Thyroid gland (tissue), 4 donors: ENCODE results near the gene ALKBH5. TPM values are rescaled to one million over a fixed set of nuclear protein-coding genes. Genes with fewer than 3 reads are reported as not detected.

Experiments
- DNase-seq, 2 donors: peaks; one replicate each; pipeline ENCODE4 v3.0.0-alpha.2; 2019
- H3K27ac ChIP-seq, 3 donors: fragments of 200-600 bp; sonication (generic); 1 replicate in 2 of 3; 2 replicates in 1 of 3; pipeline ENCODE4 v1.5.1; 2016 to 2019; ENCODE audit warnings: mild to moderate bottlenecking in 1 of 3, moderate library complexity in 1 of 3
- H3K27me3 ChIP-seq: fragments of 200-600 bp; sonication (generic); one replicate; pipeline ENCODE4 v1.5.1; 2019
- H3K36me3 ChIP-seq, 2 donors: fragments of 200-600 bp; sonication (generic); one replicate each; pipeline ENCODE4 v1.5.1; 2016 to 2019
- H3K4me1 ChIP-seq, 2 donors: fragments of 200-600 bp; sonication (generic); one replicate each; pipeline ENCODE4 v1.5.1; 2017 to 2019
- H3K4me3 ChIP-seq, 3 donors: fragments of 200-600 bp; sonication (generic); replicated peaks in 1 of 3; 1 replicate in 2 of 3; 2 replicates in 1 of 3; pipeline ENCODE4 v1.5.1; 2016; ENCODE audit warnings: mild to moderate bottlenecking in 1 of 3
- H3K9me3 ChIP-seq: fragments of 200-600 bp; sonication (generic); one replicate; pipeline ENCODE4 v1.5.1; 2017
- CTCF ChIP-seq, 6 experiments: fragments of 200-600 bp in 3 of 6; fragments of 450-650 bp in 3 of 6; sonication (generic) in 3 of 6; IDR thresholded peaks; one replicate each; pipeline ENCODE4 v1.5.1; 2016 to 2019; ENCODE audit warnings: antibody characterized with exemption in 6 of 6, mild to moderate bottlenecking in 2 of 6, inconsistent platforms in 1 of 6, moderate library complexity in 1 of 6
- POLR2A ChIP-seq, 2 donors: fragments of 450-650 bp; IDR thresholded peaks; one replicate each; pipeline ENCODE4 v1.6.1; 2017; ENCODE audit warnings: antibody characterized with exemption in 2 of 2, mild to moderate bottlenecking in 2 of 2, moderate library complexity in 1 of 2
- WGBS, 2 donors: methylation state at CpG; one replicate each; pipeline ENCODE4 v1.1.5; 2017; 5-methylcytosine and 5-hydroxymethylcytosine counted together
- intact Hi-C: fragments of 100-400 bp; cut with DNase I; formaldehyde crosslinking; loops from one replicate; pipeline ENCODE4 v1.15.1; 2023
- total RNA-seq, 4 donors: library from RNA; depleted of rRNA; stranded (reverse); fragments of >200 nt; gene quantifications; one replicate each; pipeline ENCODE4 v1.2.3, GENCODE V29; 2016

Gene ALKBH5
- total RNA-seq, 4 donors from 2014 or later = 123 to 169 (median 159) TPM

DNA sequence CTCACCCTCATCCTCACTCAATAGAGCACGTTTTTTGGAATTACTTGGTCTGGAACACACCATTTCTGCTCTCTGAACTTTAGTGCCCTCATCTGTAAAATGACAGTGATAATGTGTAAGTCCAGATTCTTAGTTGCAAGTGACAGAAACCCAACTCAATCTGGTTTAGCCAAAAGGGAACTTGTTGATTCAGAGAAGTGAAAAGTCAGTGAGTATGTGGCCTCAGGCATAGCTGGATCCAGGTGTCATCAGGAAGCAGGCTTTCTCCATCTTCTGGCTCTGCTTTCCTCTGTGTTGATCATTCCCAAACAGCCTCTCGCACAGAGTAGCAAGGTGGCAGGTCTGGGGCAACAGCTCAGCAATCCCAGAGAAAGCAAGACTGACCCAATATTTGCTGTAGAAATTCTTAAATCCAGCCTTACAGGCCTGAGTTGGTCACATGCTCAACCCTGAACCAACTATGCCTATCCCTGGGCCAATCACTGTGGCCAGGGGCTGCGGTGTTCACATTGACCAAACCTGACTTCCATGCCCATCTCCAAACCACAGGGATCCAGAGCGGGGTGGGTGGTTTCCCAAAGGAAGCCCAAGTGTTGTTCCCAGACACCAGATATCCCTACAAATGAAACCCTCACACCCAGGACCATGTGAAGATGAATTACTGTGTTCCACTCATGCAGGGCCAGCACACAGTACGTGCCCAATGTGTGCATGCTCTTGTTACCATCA lies 23.3 kb upstream of the ALKBH5 start:
- Histone ChIP-seq H3K27ac (no peak overlapping the region), H3K4me3 (no peak overlapping the region), H3K27me3 (no peaks in the 10 kb centered on the region), H3K4me1 (peaks cover 4 to 13% of the 10 kb centered on the region in 2 donors), H3K9me3 (no peaks in the 10 kb centered on the region), H3K36me3 (no peaks in the 10 kb centered on the region)
- 94 to 95% methylated on average over 5 of the region's 5 CpGs for WGBS, 2 donors
- intact Hi-C loops = no loop called here
- DNase-seq = no peak
- TF ChIP-seq CTCF (IDR thresholded peaks at IDR 0.05) (no peak), POLR2A (IDR thresholded peaks at IDR 0.05) (no peak)

- intact Hi-C loops = no loop called here
- peaks cover 4 to 13% of the 10 kb centered on the region in 2 donors for H3K4me1 ChIP-seq
- no peaks in the 10 kb centered on the region for H3K9me3 ChIP-seq
- DNase-seq = no peak
- H3K27me3 ChIP-seq = no peaks in the 10 kb centered on the region
- no peak overlapping the region for H3K4me3 ChIP-seq
- no peaks in the 10 kb centered on the region for H3K36me3 ChIP-seq
- WGBS, 2 donors = 76 to 79% methylated on average over 12 of the region's 12 CpGs
- TF ChIP-seq CTCF (IDR thresholded peaks at IDR 0.05) (no peak), POLR2A (IDR thresholded peaks at IDR 0.05) (no peak)
- H3K27ac ChIP-seq = no peak overlapping the region
Observed at GRCh38 chr17:18161207-18162145, 22.2 kb upstream of the ALKBH5 start.

GRCh38 chr17:18163547-18163946 lies 20.1 kb upstream of the ALKBH5 start:
- 82 to 83% methylated on average over 4 to 6 of the region's 7 CpGs for WGBS, 2 donors
- no peaks in the 10 kb centered on the region for H3K27me3 ChIP-seq
- H3K9me3 ChIP-seq = no peaks in the 10 kb centered on the region
- intact Hi-C loops = no loop called here
- H3K4me3 ChIP-seq = no peak overlapping the region
- no peak for TF ChIP-seq POLR2A (IDR thresholded peaks at IDR 0.05)
- TF ChIP-seq CTCF (IDR thresholded peaks at IDR 0.05) = no peak
- H3K27ac ChIP-seq = no peak overlapping the region
- no peak for DNase-seq
- peaks cover 2 to 5% of the 10 kb centered on the region in 2 donors for H3K4me1 ChIP-seq
- H3K36me3 ChIP-seq = no peaks in the 10 kb centered on the region

DNA sequence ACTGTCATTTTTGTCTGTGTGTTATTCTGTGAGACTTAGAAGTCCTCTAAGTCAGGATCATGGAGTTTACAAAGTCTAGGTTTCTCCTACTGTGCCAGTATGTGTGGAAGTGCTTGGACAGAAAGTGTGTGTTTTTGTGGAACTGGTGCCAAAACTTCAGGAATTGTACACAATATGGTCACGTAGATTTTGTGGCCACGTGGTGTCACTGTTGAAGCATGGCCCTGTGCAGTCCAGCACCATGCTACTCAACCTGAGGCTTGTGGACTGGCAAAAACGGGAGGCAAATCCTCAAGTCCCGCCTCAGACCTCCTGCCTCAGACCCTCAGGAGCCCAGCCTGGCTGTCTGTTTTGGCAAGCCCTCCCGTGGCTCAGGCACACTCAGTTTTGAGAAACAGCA lies 16.7 kb upstream of the ALKBH5 start:
- 57 to 63% methylated on average over 4 to 5 of the region's 5 CpGs for WGBS, 2 donors
- DNase-seq = no peak
- H3K27me3 ChIP-seq = no peaks in the 10 kb centered on the region
- no peaks in the 10 kb centered on the region for H3K4me1 ChIP-seq
- no peaks in the 10 kb centered on the region for H3K36me3 ChIP-seq
- TF ChIP-seq POLR2A (IDR thresholded peaks at IDR 0.05) (no peak), CTCF (IDR thresholded peaks at IDR 0.05) (no peak)
- H3K4me3 ChIP-seq = no peak overlapping the region
- intact Hi-C loops = no loop called here
- H3K9me3 ChIP-seq = no peaks in the 10 kb centered on the region
- no peak overlapping the region for H3K27ac ChIP-seq

DNA sequence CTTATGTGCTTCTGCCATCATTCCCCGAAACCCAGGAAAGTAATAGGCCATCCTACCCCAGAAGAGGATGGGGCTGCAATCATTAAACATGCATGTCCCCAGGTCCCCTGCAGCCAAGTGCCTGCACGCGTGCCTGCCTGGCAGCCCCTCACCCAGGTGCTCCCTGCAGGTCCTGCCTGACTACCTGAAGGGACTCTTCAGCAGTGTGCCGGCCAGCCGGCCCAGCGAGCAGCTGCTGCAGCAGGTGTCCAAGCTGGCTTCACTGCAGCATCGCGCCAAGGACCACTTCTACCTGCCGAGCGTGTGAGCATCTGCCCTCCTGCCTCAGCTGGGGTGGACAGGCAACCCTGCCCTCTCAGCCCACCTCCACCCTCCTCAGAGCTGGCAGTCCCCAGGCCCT lies 16.2 kb upstream of the ALKBH5 start:
- no peaks in the 10 kb centered on the region for H3K36me3 ChIP-seq
- H3K27ac ChIP-seq = no peak overlapping the region
- no peaks in the 10 kb centered on the region for H3K9me3 ChIP-seq
- no peaks in the 10 kb centered on the region for H3K27me3 ChIP-seq
- H3K4me1 ChIP-seq = no peaks in the 10 kb centered on the region
- no peak for DNase-seq
- intact Hi-C loops = no loop called here
- WGBS, 2 donors = 0 to 70% methylated on average over 1 to 7 of the region's 10 CpGs
- no peak for TF ChIP-seq CTCF (IDR thresholded peaks at IDR 0.05)
- no peak for TF ChIP-seq POLR2A (IDR thresholded peaks at IDR 0.05)
- H3K4me3 ChIP-seq = no peak overlapping the region
